ENCODE results near the gene OR5D14. TPM values are rescaled to one million over a fixed set of nuclear protein-coding genes. Genes with fewer than 3 reads are reported as not detected.

The OR5D14 gene
- total and polyA plus RNA-seq, 2 of the 8 experiments (the other 6 are each of a cell fraction or from before 2014, with no cell fraction given): not detected

Other genes with a start within 250 kb of the OR5D14 start
- gene OR4C15, start 241.1 kb upstream of the OR5D14 start, total RNA-seq (2021; fragmentation: NEBNext Ultra II Directional; extraction: Animal tissue kit (Norgen Biotek cat#: 25700)): not detected in 2 replicates
- gene OR4C15, start 241.1 kb upstream of the OR5D14 start, polyA plus RNA-seq (2011; rRNA removed): not detected in 2 replicates
- not detected in 2 replicates for gene OR4C16, start 223.4 kb upstream of the OR5D14 start, total RNA-seq (2021; fragmentation: NEBNext Ultra II Directional; extraction: Animal tissue kit (Norgen Biotek cat#: 25700))
- not detected in 2 replicates for gene OR4C16, start 223.4 kb upstream of the OR5D14 start, polyA plus RNA-seq (2011; rRNA removed)
- not detected in 2 replicates for gene OR4C11, start 187.9 kb upstream of the OR5D14 start, total RNA-seq (2021; fragmentation: NEBNext Ultra II Directional; extraction: Animal tissue kit (Norgen Biotek cat#: 25700))
- not detected in 2 replicates for gene OR4C11, start 187.9 kb upstream of the OR5D14 start, polyA plus RNA-seq (2011; rRNA removed)
- gene OR4P4, start 160.4 kb upstream of the OR5D14 start, total RNA-seq (2021; fragmentation: NEBNext Ultra II Directional; extraction: Animal tissue kit (Norgen Biotek cat#: 25700)): not detected in 2 replicates
- gene OR4P4, start 160.4 kb upstream of the OR5D14 start, polyA plus RNA-seq (2011; rRNA removed): not detected in 2 replicates
- not detected in 2 replicates for gene OR4S2, start 147.2 kb upstream of the OR5D14 start, total RNA-seq (2021; fragmentation: NEBNext Ultra II Directional; extraction: Animal tissue kit (Norgen Biotek cat#: 25700))
- not detected in 2 replicates for gene OR4S2, start 147.2 kb upstream of the OR5D14 start, polyA plus RNA-seq (2011; rRNA removed)
- gene OR4C6, start 133.4 kb upstream of the OR5D14 start, total RNA-seq (2021; fragmentation: NEBNext Ultra II Directional; extraction: Animal tissue kit (Norgen Biotek cat#: 25700)): not detected in 2 replicates
- not detected in 2 replicates for gene OR4C6, start 133.4 kb upstream of the OR5D14 start, polyA plus RNA-seq (2011; rRNA removed)
- gene OR5D13, start 22.1 kb upstream of the OR5D14 start, total RNA-seq (2021; fragmentation: NEBNext Ultra II Directional; extraction: Animal tissue kit (Norgen Biotek cat#: 25700)): not detected in 2 replicates
- not detected in 2 replicates for gene OR5D13, start 22.1 kb upstream of the OR5D14 start, polyA plus RNA-seq (2011; rRNA removed)
- not detected in 2 replicates for gene OR5L1, start 15.8 kb downstream of the OR5D14 start, total RNA-seq (2021; fragmentation: NEBNext Ultra II Directional; extraction: Animal tissue kit (Norgen Biotek cat#: 25700))
- gene OR5L1, start 15.8 kb downstream of the OR5D14 start, polyA plus RNA-seq (2011; rRNA removed): not detected in 2 replicates
- gene OR5D18, start 24.1 kb downstream of the OR5D14 start, total RNA-seq (2021; fragmentation: NEBNext Ultra II Directional; extraction: Animal tissue kit (Norgen Biotek cat#: 25700)): not detected in 2 replicates
- gene OR5D18, start 24.1 kb downstream of the OR5D14 start, polyA plus RNA-seq (2011; rRNA removed): not detected in 2 replicates
- gene OR5L2, start 31.7 kb downstream of the OR5D14 start, total RNA-seq (2021; fragmentation: NEBNext Ultra II Directional; extraction: Animal tissue kit (Norgen Biotek cat#: 25700)): not detected in 2 replicates
- not detected in 2 replicates for gene OR5L2, start 31.7 kb downstream of the OR5D14 start, polyA plus RNA-seq (2011; rRNA removed)
- not detected in 2 replicates for gene OR5D16, start 43.2 kb downstream of the OR5D14 start, total RNA-seq (2021; fragmentation: NEBNext Ultra II Directional; extraction: Animal tissue kit (Norgen Biotek cat#: 25700))
- not detected in 2 replicates for gene OR5D16, start 43.2 kb downstream of the OR5D14 start, polyA plus RNA-seq (2011; rRNA removed)
- gene TRIM51, start 87.7 kb downstream of the OR5D14 start, total RNA-seq (2021; fragmentation: NEBNext Ultra II Directional; extraction: Animal tissue kit (Norgen Biotek cat#: 25700)): not detected in 2 replicates
- not detected in 2 replicates for gene TRIM51, start 87.7 kb downstream of the OR5D14 start, polyA plus RNA-seq (2011; rRNA removed)
- gene OR5W2, start 119.0 kb downstream of the OR5D14 start, total RNA-seq (2021; fragmentation: NEBNext Ultra II Directional; extraction: Animal tissue kit (Norgen Biotek cat#: 25700)): not detected in 2 replicates
- not detected in 2 replicates for gene OR5W2, start 119.0 kb downstream of the OR5D14 start, polyA plus RNA-seq (2011; rRNA removed)
- not detected in 2 replicates for gene OR5I1, start 140.8 kb downstream of the OR5D14 start, total RNA-seq (2021; fragmentation: NEBNext Ultra II Directional; extraction: Animal tissue kit (Norgen Biotek cat#: 25700))
- not detected in 2 replicates for gene OR5I1, start 140.8 kb downstream of the OR5D14 start, polyA plus RNA-seq (2011; rRNA removed)
- not detected in 2 replicates for gene OR10AG1, start 174.4 kb downstream of the OR5D14 start, total RNA-seq (2021; fragmentation: NEBNext Ultra II Directional; extraction: Animal tissue kit (Norgen Biotek cat#: 25700))
- gene OR10AG1, start 174.4 kb downstream of the OR5D14 start, polyA plus RNA-seq (2011; rRNA removed): not detected in 2 replicates
- not detected in 2 replicates for gene OR5F1, start 199.1 kb downstream of the OR5D14 start, total RNA-seq (2021; fragmentation: NEBNext Ultra II Directional; extraction: Animal tissue kit (Norgen Biotek cat#: 25700))
- not detected in 2 replicates for gene OR5F1, start 199.1 kb downstream of the OR5D14 start, polyA plus RNA-seq (2011; rRNA removed)
- gene OR5AS1, start 232.1 kb downstream of the OR5D14 start, total RNA-seq (2021; fragmentation: NEBNext Ultra II Directional; extraction: Animal tissue kit (Norgen Biotek cat#: 25700)): not detected in 2 replicates
- not detected in 2 replicates for gene OR5AS1, start 232.1 kb downstream of the OR5D14 start, polyA plus RNA-seq (2011; rRNA removed)

Data from H1 (cell line).